Gastrocnemius medialis (tissue), 4 donors: Measurements from ENCODE around the gene ST6GALNAC3.

Experiments
- CTCF ChIP-seq, 5 experiments: fragments of 450-650 bp in 3 of 5; fragments of 200-600 bp in 2 of 5; sonication (generic) in 2 of 5; IDR thresholded peaks in 4 of 5; conservative IDR thresholded peaks in 1 of 5; 1 replicate in 4 of 5; 2 replicates in 1 of 5; pipeline ENCODE4 v1.5.1; 2016 to 2019; ENCODE audit warnings: antibody characterized with exemption in 5 of 5, mild to moderate bottlenecking in 3 of 5, moderate library complexity in 3 of 5
- POLR2A ChIP-seq, 2 donors: fragments of 450-650 bp; IDR thresholded peaks; one replicate each; pipeline ENCODE4 v1.6.1; 2017; ENCODE audit warnings: antibody characterized with exemption in 2 of 2, mild to moderate bottlenecking in 2 of 2, moderate library complexity in 2 of 2

- TF ChIP-seq POLR2A (IDR thresholded peaks at IDR 0.05) (no peak), CTCF (IDR thresholded peaks at IDR 0.05 in 4 of 5, conservative IDR thresholded peaks at IDR 0.05 in 1 of 5) (no peak)
Observed at GRCh38 chr1:76593141-76593540, 518.6 kb downstream of the ST6GALNAC3 start.
